ENCODE measurements around the gene COPZ2. TPM values are rescaled to one million over a fixed set of nuclear protein-coding genes. Genes with fewer than 3 reads are reported as not detected.

The COPZ2 gene
- total RNA-seq, 2 experiments from 2014 or later = 4.3 to 4.6 TPM

- Mint-ChIP-seq H3K27me3 (no peaks in the 10 kb centered on the region), H3K9me3 (no peaks in the 10 kb centered on the region), H3K4me1 (ENCODE audit: low read depth) (peaks cover 36% of the 10 kb centered on the region), H3K36me3 (ENCODE audit: low read depth) (peaks cover 66% of the 10 kb centered on the region), H3K4me3 (no peak overlapping the region), H3K27ac (peak overlapping the region; percentile 63)
- ATAC-seq = no peak
- ChIA-PET POLR2A (interaction anchor here (2.3 to 8.4 kb wide), 2 partner anchors 9 to 13 kb away, joined by 9 to 82 read pairs; partner anchors contain the start of gene NFE2L1), CTCF (interaction anchor here (1.1 to 16.7 kb wide), 7 partner anchors 9 to 559 kb away, joined by 3 to 186 read pairs (median 4); partner anchors contain the start of gene CDK5RAP3)
- DNase-seq = no peak
- intact Hi-C loops (cut with micrococcal nuclease) = no loop called here
- TF ChIP-seq CTCF (IDR thresholded peaks at IDR 0.05) = no peak
Observed at GRCh38 chr17:48058393-48059124, 21.0 kb upstream of the COPZ2 start.

- ATAC-seq (no peak), DNase-seq (no peak)
- peak overlapping the region; percentile 99 for H3K27ac Mint-ChIP-seq
- ChIA-PET CTCF (interaction anchor here (1.1 to 16.7 kb wide), 7 partner anchors 8 to 560 kb away, joined by 3 to 186 read pairs (median 10); partner anchors contain the start of genes CDK5RAP3 and NFE2L1), POLR2A (interaction anchor here (2.3 to 8.4 kb wide), 2 partner anchors 10 to 12 kb away, joined by 9 to 82 read pairs; partner anchors contain the start of gene NFE2L1)
- peaks cover 45% of the 10 kb centered on the region for H3K4me1 Mint-ChIP-seq (ENCODE audit: low read depth)
- H3K27me3 Mint-ChIP-seq = no peaks in the 10 kb centered on the region
- intact Hi-C loops (cut with micrococcal nuclease) = no loop called here
- H3K4me3 Mint-ChIP-seq = no peak overlapping the region
- H3K9me3 Mint-ChIP-seq = no peaks in the 10 kb centered on the region
- no peak for TF ChIP-seq CTCF (IDR thresholded peaks at IDR 0.05)
- peaks cover 67% of the 10 kb centered on the region for H3K36me3 Mint-ChIP-seq (ENCODE audit: low read depth)
Observed at GRCh38 chr17:48057626-48058025, 20.0 kb upstream of the COPZ2 start.

- intact Hi-C loops (cut with micrococcal nuclease) = no loop called here
Observed at GRCh38 chr17:48056879-48057278, 19.3 kb upstream of the COPZ2 start.

GRCh38 chr17:48056246-48056745 lies 18.7 kb upstream of the COPZ2 start:
- Mint-ChIP-seq H3K36me3 (ENCODE audit: low read depth) (peaks cover 68% of the 10 kb centered on the region), H3K4me3 (peak overlapping the region; percentile 61), H3K27me3 (no peaks in the 10 kb centered on the region), H3K4me1 (ENCODE audit: low read depth) (peaks cover 58% of the 10 kb centered on the region), H3K9me3 (no peaks in the 10 kb centered on the region), H3K27ac (peak overlapping the region; percentile 99)
- peak; percentile 4 for ATAC-seq
- peak; percentile 33 for DNase-seq
- no peak for TF ChIP-seq CTCF (IDR thresholded peaks at IDR 0.05)
- ChIA-PET POLR2A (interaction anchor here (0.9 to 8.4 kb wide), 6 partner anchors 9 to 85 kb away, joined by 3 to 82 read pairs (median 5); partner anchors contain the start of gene NFE2L1), CTCF (interaction anchor here (1.3 to 16.7 kb wide), 7 partner anchors 9 to 85 kb away, joined by 3 to 186 read pairs (median 7); partner anchors contain the start of genes CDK5RAP3 and NFE2L1)
- intact Hi-C loops (cut with micrococcal nuclease) = no loop called here

More at GRCh38 chr17:48056879-48057278, 19.3 kb upstream of the COPZ2 start:
- DNase-seq (no peak), ATAC-seq (no peak)
- Mint-ChIP-seq H3K4me3 (peak overlapping the region; percentile 61), H3K27me3 (no peaks in the 10 kb centered on the region), H3K4me1 (ENCODE audit: low read depth) (peaks cover 52% of the 10 kb centered on the region), H3K27ac (peak overlapping the region; percentile 99), H3K9me3 (no peaks in the 10 kb centered on the region), H3K36me3 (ENCODE audit: low read depth) (peaks cover 68% of the 10 kb centered on the region)
- TF ChIP-seq CTCF (IDR thresholded peaks at IDR 0.05) = no peak
- CTCF ChIA-PET = interaction anchor here (1.4 to 16.7 kb wide), 6 partner anchors 10 to 86 kb away, joined by 3 to 186 read pairs (median 8); partner anchors contain the start of genes CDK5RAP3 and NFE2L1
- POLR2A ChIA-PET = interaction anchor here (0.9 to 8.4 kb wide), 5 partner anchors 11 to 85 kb away, joined by 3 to 82 read pairs (median 9); partner anchors contain the start of gene NFE2L1
